AG04449 (cell line): ENCODE results near the gene RBPJ.
"Not testable (repeated sequence)": the region's sequence is repeated elsewhere in the genome, so short reads cannot be mapped to it uniquely, and the experiment has no call there.

Experiments used
- CTCF ChIA-PET: fragments of 350-600 bp; formaldehyde crosslinking; extraction: SDS; loops from one replicate; lab custom pipeline; 2021; ENCODE audit warnings: antibody characterized with exemption; lab: Yijun Ruan, JAX
- POLR2A ChIA-PET: fragments of 400-600, 350-600 bp; formaldehyde crosslinking; extraction: SDS; loops from one replicate; lab custom pipeline; 2020; ENCODE audit warnings: antibody characterized with exemption, inconsistent platforms; lab: Yijun Ruan, JAX
- DNase-seq: peaks from one replicate; pipeline ENCODE4 v3.0.0-alpha.2; 2010; ENCODE audit warnings: low read depth, low spot score
- H3K4me3 ChIP-seq: 2 replicates; pipeline ENCODE4 v1.5.1; 2011; ENCODE audit warnings: low read depth, mild to moderate bottlenecking, control low read depth, low read length
- CTCF ChIP-seq: IDR thresholded peaks from one replicate; pipeline ENCODE4 v1.5.1; 2011; ENCODE audit warnings: mild to moderate bottlenecking, moderate library complexity, low read length, control low read depth, inconsistent platforms; ENCODE audit not compliant: insufficient read depth; ENCODE audit errors: missing control alignments

The RBPJ gene

GRCh38 chr4:26349496-26349895 lies 28.7 kb downstream of the RBPJ start:
- H3K4me3 ChIP-seq: no peak overlapping the region
- TF ChIP-seq CTCF: no peak
- ChIA-PET CTCF (interaction anchor here (1.1 to 11.1 kb wide), 4 partner anchors 12 to 24 kb away, joined by 3 to 121 read pairs (median 4); no protein-coding TSS in a partner anchor), POLR2A (interaction anchor here (0.6 to 1.4 kb wide), 2 partner anchors 23 to 80 kb away, joined by 3 read pairs; no protein-coding TSS in a partner anchor)
- DNase-seq: no peak

- CTCF ChIA-PET: interaction anchor here (1.3 to 11.1 kb wide), 2 partner anchors 9 to 21 kb away, joined by 5 to 121 read pairs; no protein-coding TSS in a partner anchor
- TF ChIP-seq CTCF: no peak
- no peak for DNase-seq
Observed at GRCh38 chr4:26351685-26352084, 30.9 kb downstream of the RBPJ start.

GRCh38 chr4:26354491-26354890 lies 33.7 kb downstream of the RBPJ start:
- TF ChIP-seq CTCF: no peak
- H3K4me3 ChIP-seq: no peak overlapping the region
- no peak for DNase-seq
- CTCF ChIA-PET: interaction anchor here (1.0 to 1.2 kb wide), 3 partner anchors 23 to 272 kb away, joined by 3 to 6 read pairs (median 3); no protein-coding TSS in a partner anchor
- POLR2A ChIA-PET: interaction anchor here (0.7 kb wide), 1 partner anchor 11 kb away, joined by 5 read pairs; no protein-coding TSS in a partner anchor

More at GRCh38 chr4:26351685-26352084, 30.9 kb downstream of the RBPJ start:
- POLR2A ChIA-PET: no interaction called here
- H3K4me3 ChIP-seq: no peak overlapping the region

GRCh38 chr4:26355392-26356052 lies 34.7 kb downstream of the RBPJ start:
- no peak for DNase-seq
- no peak for TF ChIP-seq CTCF
- CTCF ChIA-PET: interaction anchor here (1.1 to 1.5 kb wide), 4 partner anchors 25 to 273 kb away, joined by 3 to 6 read pairs (median 4); no protein-coding TSS in a partner anchor
- no peak overlapping the region for H3K4me3 ChIP-seq
- POLR2A ChIA-PET: no interaction called here

GRCh38 chr4:26356081-26356501 lies 35.3 kb downstream of the RBPJ start:
- TF ChIP-seq CTCF: no peak
- no peak for DNase-seq
- H3K4me3 ChIP-seq: no peak overlapping the region
- ChIA-PET POLR2A (interaction anchor here (0.6 kb wide), 1 partner anchor 65 kb away, joined by 3 read pairs; no protein-coding TSS in a partner anchor), CTCF (interaction anchor here (1.1 to 1.5 kb wide), 3 partner anchors 26 to 273 kb away, joined by 3 to 4 read pairs (median 3); no protein-coding TSS in a partner anchor)

- H3K4me3 ChIP-seq, DNase-seq, POLR2A ChIA-PET: not testable (repeated sequence)
- CTCF ChIA-PET: interaction anchor here (1.2 to 2.6 kb wide), 2 partner anchors 8 to 30 kb away, joined by 5 to 12 read pairs; no protein-coding TSS in a partner anchor
Observed at GRCh38 chr4:26359521-26359920, 38.7 kb downstream of the RBPJ start.
